ENCODE results near the gene DNAH8.
"Not testable (repeated sequence)": the region's sequence is repeated elsewhere in the genome, so short reads cannot be mapped to it uniquely, and the experiment has no call there.

The DNAH8 gene

DNA sequence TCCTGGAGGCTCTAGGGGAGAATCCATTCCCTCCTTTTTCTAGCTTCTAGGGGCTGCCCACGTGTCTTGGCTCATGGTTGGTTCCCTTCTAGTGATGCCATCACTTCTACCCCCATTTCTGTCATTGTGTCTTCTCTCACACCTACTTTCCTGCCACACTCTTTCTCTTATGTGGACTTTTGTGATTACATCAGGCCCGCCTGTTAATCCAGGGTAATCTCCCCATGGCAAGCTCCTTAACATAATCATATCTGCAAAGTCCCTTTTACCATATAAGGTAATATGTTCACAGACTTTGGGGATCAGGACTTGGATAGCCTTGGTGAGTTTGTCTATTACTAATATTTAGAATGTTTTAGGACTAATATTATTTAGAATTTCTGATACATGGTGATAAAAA is 111.9 kb downstream of the DNAH8 start:
- no peak overlapping the region for H3K4me3 ChIP-seq (ENCODE audit: low read depth, low read length)

DNA sequence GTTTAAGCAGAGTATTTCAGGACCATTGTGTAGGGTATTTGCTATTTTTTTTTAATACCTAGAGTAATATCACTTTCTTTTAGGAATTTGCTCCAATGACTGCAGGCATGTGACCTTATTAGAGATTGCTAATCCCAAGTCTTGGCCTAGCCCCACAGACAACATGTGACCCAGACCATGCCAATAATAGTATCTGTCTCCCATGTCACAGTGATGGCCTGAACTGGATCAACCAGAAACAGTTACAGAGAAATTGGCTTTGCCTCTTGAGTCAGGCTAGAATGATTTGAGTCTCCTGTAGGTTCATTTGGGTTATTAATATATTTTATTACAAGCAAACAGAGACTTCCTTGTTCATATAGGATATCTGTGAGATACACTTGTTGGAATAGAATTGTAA is 116.8 kb downstream of the DNAH8 start:
- H3K4me3 ChIP-seq (ENCODE audit: low read depth, low read length), result no peak overlapping the region

DNA sequence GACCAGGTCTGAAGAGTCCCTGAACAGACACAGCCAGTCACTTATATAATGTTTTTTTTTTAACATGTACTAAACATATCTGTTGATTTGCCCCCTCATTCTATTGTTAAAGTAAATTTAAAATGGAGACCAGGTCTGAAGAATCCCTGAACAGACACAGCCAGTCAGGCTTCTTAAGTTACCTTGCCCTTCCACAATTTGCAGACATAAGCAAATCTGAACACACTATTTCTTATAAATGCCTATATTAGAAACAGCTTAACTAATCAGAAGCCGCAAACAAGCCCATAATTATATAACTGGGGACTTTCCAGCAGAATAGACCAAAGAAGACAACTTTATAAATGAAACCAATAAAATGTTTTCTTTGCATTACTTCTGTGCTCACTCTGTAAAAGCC is 118.2 kb downstream of the DNAH8 start:
- H3K4me3 ChIP-seq (ENCODE audit: low read depth, low read length), result no peak overlapping the region

DNA sequence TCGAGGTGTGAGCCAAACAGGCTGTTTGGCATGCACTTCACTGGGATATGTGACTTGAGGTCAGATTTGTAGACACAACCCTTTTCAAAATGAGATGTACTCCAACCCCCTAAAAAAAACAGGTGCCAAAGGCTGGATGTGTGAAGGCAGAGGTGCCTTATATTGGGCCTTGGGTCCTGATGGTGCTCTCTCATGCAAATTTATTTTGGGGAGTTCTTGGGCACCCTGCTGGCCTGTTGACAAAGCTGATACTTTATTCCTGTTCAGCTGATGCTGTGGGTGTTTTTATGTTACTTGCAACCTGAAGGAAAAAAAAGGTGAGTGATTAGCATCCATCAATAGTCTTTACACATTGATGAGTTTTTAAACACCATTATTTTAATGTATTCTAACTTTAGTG is 121.5 kb downstream of the DNAH8 start:
- H3K4me3 ChIP-seq (ENCODE audit: low read depth, low read length), result no peak overlapping the region

DNA sequence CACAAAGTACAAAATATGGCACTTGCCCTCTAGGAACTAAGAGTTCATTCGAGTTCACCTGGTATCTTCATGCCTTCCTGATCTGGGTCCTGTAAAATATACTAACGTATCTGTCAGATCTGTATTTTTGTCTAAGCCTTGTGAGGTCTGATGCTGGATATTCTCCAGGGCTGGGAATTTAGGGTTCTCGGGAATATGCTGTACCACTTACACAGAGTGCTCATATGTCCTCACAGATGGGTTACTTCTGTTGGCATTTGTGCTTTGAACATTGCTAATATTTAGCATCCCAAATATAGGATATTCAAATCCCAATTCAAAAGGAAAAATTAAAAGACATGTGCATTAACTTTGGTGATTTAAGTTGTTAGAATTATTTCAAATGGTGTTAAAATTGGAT is 122.0 kb downstream of the DNAH8 start:
- H3K4me3 ChIP-seq (ENCODE audit: low read depth, low read length), result no peak overlapping the region

DNA sequence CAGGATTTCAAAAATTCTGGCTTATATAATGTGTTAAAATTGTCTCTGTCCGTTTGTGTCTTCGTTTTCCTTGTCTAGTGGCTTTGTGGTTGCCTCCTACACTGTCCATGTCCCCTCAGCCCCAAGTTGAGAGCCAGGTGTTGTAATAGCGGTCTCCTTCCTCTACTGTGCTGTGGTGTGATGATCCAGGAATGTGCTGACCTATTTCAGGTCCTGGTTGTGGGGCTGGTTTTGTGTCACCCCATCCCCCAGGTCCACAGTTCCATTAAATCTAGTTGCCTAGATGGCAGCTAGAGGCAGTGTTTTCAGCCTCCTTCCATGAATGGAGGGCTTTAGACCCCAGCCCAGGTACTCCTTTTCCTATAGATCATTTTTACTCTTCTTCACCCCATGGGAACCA is 128.7 kb downstream of the DNAH8 start:
- no peak overlapping the region for H3K4me3 ChIP-seq (ENCODE audit: low read depth, low read length)

DNA sequence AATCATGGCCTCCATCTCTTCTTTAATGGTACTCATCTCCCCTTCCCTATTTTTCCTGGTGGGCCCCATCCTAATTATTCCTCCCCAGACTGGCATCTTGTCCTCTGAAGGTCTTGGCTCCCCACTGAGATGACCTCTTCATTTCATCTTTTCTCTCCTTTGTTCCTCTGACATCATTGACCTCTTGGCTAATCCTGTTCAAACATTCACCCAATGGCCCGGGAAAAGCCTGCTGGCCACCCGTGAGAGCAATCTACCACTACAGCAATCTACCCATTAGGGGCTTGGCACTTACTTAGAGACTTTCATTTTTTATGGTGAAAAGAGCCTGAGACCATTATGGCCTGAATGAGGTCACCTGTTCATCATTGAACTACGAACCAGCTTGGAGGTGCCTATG is 130.8 kb downstream of the DNAH8 start:
- no peak overlapping the region for H3K4me3 ChIP-seq (ENCODE audit: low read depth, low read length)

DNA sequence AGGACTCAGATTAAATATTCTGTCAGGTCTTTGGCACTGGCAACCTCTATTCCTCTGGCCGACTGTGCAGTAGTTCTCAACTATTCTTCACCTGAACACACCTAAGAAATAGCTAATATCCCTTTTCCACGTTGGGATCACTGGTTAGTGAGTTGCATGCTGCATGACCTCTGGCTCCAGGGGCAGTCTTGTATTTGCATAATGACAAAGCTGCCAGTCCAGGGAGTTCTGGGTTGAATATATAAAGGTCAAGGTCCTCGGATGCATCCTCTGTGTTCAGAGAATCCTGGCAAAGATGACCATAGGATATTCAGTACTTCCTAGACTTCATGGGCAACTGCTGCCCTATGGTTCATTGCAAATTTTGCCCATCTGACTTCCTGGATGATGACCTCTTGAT is 131.2 kb downstream of the DNAH8 start:
- H3K4me3 ChIP-seq (ENCODE audit: low read depth, low read length), result no peak overlapping the region

DNA sequence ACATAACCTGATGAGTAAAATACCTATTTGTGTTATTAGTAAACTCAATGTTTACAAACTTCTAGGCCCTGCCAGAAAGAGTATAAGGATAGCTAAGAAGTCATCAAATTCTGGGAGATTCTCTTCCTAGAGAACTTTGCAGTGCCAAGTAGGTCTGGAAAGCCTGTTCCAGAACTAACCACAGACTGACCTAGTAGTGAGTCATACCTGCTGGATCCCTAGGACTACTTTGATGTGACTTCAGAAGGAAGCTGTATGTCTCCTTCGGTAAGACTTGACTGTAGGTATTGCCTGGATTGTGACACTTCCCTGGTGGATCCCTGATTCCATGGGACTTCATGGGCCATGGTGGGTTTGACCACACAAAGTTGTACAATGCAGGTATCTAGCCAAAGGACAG is 131.7 kb downstream of the DNAH8 start:
- no peak overlapping the region for H3K4me3 ChIP-seq (ENCODE audit: low read depth, low read length)

DNA sequence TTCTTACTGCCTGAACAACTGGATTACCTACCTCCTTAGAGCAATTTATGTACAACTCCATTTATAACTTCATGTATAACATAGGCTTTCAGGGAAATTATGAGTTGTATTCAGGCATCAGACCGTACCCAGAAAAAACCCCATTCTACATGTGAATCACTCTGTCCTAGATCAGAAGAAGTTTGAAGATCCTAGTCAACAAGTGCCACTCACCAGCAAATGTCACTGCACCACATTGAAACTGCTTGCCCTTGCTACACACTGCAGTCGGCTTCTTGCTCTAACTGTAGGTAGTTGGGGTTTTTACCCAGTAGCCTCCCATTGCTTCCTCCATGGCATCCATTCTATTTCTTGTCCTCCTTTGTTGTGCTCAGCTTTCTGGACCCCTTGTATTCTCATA is 132.4 kb downstream of the DNAH8 start:
- no peak overlapping the region for H3K4me3 ChIP-seq (ENCODE audit: low read depth, low read length)

DNA sequence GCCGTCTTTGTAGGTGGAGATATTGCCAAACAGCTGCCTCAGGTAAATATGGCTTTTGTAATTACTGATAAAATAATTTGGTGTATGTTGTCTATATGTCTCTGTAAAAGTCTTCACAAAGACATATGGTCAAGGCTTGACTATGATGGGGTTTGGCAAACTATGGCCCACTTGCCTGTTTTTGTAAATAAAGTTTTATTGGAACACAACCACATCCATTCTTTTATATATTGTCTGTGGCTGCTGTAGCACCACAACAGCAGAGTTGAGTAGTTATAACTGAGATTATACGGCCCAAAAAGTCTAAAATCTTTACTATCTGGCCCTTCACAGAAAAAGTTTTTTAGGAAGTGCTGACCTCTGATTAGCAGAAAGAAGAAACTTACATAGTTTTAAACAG is 133.6 kb downstream of the DNAH8 start:
- no peak overlapping the region for H3K4me3 ChIP-seq (ENCODE audit: low read depth, low read length)

DNA sequence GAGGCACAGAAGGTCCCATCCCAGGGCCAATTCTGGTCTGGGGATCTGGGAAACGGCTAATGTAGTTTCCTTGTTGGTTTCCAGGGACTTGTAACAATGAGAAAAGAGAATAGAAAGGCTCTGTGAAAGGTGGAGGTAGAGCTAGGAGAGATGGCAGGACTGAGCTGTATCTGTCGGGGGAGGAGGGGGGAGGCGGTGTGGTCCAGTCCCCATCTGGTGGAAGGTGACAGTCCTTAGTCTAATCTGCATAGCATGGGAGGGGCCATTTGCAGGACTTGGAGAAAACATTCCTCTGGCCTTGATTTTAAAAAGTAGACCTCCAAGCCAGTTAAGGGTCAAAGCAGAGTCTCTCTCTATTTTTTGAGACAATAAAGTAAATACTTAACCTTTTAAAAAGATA is 137.1 kb downstream of the DNAH8 start:
- no peak overlapping the region for H3K4me3 ChIP-seq (ENCODE audit: low read depth, low read length)

DNA sequence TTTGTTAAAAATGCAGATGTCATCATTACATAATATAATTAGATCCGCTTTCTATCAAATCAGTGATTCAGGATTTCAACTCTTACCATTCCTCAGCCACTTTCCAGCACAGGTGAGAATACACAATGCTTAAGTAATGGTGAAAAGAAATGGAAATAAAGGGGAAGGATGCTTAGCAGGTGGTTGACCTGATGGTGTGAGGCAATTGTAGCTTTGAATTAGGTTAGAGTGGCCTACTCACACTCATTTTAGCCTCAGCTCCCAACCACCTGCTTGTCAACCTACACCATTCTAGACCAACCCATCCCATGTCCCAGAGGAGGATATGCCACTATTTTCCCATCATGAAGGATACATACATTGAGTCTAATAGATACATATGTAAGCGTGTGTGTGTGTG is 138.1 kb downstream of the DNAH8 start:
- H3K4me3 ChIP-seq (ENCODE audit: low read depth, low read length), result no peak overlapping the region

DNA sequence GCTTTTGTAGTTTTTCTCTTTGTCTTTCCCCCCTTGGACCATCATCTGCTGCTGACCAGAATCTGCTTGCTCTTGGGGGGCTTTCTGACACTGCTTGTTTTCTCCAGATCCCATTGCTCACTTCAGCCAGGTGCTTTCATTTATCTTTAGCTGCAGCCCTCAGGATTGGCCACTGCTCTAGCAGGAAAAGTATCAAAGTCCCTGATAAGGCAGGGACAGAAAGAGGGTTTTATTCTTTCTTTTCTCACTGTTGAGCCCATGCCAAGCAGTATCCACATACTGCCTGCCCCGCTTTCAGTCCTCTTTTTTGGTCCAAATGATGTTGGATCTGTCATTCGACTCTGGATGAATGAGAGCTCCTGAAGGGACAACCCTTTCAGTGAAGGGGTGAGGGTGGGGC is 141.4 kb downstream of the DNAH8 start:
- no peak overlapping the region for H3K4me3 ChIP-seq (ENCODE audit: low read depth, low read length)

DNA sequence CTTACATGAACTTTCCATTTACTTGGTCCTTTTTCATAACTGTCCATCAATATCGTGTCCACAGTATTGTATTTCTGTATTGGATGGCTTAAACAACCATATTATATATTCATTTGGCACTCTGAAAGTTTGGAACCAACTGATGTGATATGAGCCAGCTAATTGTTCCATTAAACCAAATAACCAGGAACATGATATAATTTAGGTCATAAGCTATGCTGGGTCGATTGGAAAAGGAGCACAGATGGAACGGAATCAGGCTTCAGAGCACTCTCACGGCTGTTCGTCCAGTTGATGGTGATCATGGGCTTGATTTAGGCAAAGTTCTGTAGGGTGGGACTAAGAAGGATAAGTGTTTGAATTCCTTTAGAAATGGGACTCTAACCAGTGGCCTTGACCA is 142.7 kb downstream of the DNAH8 start:
- no peak overlapping the region for H3K4me3 ChIP-seq (ENCODE audit: low read depth, low read length)

DNA sequence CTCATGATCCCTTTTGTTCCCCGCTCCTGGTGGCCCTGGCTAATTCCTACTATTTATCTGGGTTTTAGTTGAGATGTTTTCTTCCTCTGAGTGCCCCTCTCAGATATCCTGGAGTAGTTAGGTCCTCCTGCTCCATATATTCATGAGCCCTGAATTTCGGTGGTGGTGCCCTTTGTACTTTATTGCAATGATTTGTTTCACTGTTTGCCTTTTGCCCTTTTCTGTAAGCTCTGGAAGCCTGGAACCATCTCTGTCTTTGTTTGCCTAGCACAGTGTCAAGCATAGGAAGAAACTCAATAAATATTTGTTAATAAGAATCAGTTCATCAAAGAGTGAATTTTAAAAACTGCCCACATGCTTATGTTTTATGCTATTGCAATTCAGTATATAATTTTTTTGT is 144.9 kb downstream of the DNAH8 start:
- H3K4me3 ChIP-seq (ENCODE audit: low read depth, low read length), result no peak overlapping the region

DNA sequence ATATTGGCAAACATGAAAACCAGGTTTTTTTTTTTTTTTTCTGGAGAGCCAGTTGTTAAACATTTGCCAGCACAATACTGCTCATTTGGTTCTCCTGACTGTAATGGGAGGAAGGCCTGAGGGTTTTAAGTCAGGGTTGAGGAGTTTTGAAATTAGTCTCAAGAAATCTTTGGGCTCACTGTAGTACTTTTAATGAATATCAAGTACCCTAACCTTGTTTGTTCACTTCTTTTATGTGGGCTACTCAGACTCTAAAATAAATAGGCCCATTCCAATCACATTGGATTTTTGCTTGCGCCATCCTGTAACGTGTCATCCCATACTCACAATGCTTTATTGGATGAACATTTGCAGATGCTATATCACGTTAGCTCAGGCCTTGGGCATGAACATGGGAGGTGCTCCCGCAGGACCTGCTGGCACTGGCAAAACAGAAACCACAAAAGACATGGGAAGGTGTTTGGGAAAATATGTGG is 146.9 kb downstream of the DNAH8 start:
- H3K4me3 ChIP-seq (ENCODE audit: low read depth, low read length), result no peak overlapping the region

DNA sequence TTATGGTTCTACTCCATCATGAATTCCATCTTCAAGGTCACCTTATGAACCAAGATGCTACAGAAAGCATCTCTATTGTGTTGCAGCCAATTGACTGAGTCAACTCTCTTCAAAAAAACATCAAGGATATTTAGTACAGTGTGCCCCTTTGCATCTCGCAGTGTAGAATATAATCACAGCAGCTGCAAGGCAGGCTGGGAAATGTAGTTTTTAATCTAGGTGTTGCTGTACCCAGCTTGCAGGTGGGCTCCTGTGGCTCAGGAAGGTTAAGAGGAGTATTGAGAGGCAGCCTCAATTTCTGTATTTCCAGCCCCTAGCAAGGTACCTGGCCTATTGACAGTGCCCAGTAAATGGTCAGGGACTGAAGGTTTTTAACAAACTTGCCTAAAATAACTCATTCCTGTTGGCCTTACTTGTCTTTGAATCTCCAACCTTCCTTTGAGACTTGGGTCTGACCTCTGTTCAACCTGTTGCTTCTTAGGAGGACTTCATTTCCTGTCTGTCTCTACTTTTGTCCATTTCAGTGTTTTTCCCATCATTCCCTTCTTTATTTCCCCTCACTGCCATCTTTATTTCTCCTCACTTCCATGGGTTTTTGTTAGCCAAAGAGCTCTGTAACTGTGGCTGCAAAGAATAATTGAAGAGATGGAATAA is 150.5 kb downstream of the DNAH8 start:
- H3K4me3 ChIP-seq (ENCODE audit: low read depth, low read length), result no peak overlapping the region

DNA sequence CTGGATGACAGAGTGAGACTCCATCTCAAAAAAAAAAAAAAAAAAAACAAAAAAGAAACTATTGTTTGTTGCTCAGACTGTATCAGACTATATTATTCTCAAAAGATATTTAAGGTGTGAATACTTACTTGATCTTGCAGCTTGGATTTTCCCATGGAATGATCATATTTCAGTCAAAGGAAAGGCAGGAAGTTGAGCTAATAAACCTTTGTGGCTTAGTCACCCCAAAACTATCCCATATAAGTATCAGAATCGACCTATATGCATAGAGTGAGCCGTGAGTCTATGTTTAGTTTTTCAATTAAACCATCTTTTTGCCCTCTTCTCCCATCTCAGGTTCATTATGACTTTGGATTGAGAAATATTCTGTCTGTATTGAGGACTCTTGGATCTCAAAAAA is 152.6 kb downstream of the DNAH8 start:
- no peak overlapping the region for H3K4me3 ChIP-seq (ENCODE audit: low read depth, low read length)

DNA sequence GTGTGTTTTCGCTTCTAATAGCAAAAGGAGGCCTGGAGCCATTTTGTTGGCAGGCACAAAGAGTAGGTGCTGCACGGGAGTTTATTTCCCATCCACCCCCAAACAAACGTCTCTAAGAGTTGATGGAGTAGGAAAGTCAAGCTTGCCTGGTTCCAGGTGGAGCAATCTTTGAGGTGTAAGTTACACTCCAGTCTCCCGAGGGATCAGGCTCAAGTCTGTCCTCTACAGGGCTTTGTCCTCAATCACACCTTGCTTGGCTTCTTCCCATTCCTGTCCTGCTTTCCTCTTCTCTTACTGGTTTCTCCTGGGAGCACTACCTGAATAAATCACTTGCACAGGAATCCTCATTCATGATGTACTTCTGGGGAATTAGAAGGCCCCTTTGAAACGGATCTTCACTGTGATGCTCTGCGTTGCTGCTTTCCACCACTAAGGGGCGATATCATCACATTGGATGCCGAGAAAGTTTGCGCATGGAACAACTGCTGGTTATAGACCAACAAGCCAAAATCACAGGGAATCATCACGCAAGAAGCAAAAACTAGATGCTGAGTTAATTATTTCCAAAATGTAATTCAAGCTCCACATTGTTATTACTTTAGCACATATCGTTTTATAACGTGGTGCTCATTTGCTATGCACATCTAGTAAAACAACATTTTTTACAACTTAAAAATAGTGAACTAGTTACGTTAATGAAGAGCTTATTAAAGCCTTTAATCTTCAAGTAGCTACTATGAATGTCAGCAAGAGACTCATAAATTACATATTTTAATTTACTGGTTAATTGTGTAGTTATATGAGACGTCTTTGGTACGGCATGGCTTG is 156.8 kb downstream of the DNAH8 start:
- H3K4me3 ChIP-seq (ENCODE audit: low read depth, low read length), result no peak overlapping the region

DNA sequence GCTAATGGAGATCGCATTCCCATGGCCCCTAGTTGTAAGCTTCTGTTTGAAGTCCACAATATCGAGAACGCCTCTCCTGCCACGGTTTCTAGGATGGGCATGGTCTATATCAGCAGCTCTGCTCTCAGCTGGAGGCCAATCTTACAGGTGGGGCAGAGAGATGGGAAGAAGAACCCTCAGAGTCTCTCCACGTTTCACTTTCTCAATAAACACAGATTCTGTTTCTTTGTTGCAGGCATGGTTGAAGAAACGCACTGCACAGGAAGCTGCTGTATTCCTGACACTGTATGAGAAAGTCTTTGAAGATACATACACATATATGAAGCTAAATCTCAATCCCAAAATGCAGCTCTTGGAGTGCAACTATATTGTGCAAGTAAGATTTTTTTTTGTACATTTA is 157.9 kb downstream of the DNAH8 start:
- no peak overlapping the region for H3K4me3 ChIP-seq (ENCODE audit: low read depth, low read length)

DNA sequence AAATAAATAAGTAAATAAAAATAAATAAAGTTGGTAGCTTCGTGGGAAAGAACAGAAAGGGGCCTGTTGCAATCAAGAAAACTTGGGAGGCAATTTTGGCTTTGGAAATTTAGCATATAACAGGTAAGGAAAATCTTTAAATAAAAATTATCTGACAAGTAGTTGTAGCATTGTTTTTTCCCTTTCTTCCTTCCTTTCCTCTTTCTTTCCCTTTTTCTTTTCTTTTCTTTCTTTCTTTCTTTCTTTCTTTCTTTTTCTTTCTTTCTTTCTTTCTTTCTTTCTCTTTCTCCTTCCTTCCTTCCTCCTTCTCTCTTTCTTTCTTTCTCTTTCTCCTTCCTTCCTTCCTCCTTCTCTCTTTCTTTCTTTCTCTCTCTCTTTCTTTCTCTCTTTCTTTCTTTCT is 158.7 kb downstream of the DNAH8 start:
- not testable (repeated sequence) for H3K4me3 ChIP-seq (ENCODE audit: low read depth, low read length)

DNA sequence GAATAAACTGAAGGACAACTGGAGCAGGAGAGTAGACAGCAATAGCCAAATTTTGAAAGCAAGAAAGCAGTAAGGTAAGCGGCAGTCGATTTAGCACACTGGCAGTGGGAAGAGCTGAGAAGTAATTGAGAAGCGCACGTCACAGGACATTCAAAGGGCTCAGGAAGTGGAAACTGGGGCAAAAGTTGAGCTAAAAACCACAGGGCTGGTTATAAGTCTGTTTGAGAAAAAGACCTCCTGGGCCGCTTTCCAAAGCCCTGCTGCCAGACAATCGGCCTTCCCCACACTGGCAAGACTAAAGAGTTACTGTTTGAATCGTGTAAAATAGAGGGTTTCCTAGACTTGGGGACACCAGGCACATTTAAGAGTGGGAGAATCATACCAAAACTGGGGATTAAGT is 161.4 kb downstream of the DNAH8 start:
- no peak overlapping the region for H3K4me3 ChIP-seq (ENCODE audit: low read depth, low read length)

All from iPS-11a (cell line).